ENCODE data around the gene EXOC4. TPM values are rescaled to one million over a fixed set of nuclear protein-coding genes. Genes with fewer than 3 reads are reported as not detected.

EXOC4 gene
- total RNA-seq, 1 experiment from 2014 or later = 66.2 TPM

GRCh38 chr7:133301444-133301843, 48.6 kb downstream of the EXOC4 start:
- Mint-ChIP-seq H3K27ac (ENCODE audit: unreplicated experiment) (no peak overlapping the region), H3K27me3 (ENCODE audit: insufficient read depth, unreplicated experiment) (no peaks in the 10 kb centered on the region), H3K9me3 (ENCODE audit: unreplicated experiment) (no peaks in the 10 kb centered on the region), H3K4me3 (ENCODE audit: unreplicated experiment) (no peak overlapping the region), H3K4me1 (ENCODE audit: low read depth, unreplicated experiment) (no peaks in the 10 kb centered on the region), H3K36me3 (ENCODE audit: insufficient read depth, unreplicated experiment) (peaks cover 9% of the 10 kb centered on the region)
- no peak for TF ChIP-seq CTCF (IDR thresholded peaks at IDR 0.05; ENCODE audit: insufficient read depth in 1 of 2, low read depth in 1 of 2, low read length in 1 of 2, severe bottlenecking in 1 of 2, unreplicated experiment in 1 of 2)
- ChIA-PET CTCF (no interaction called here), POLR2A (no interaction called here)
- no peaks in the 10 kb centered on the region for H3K27me3 ChIP-seq (replicated peaks; ENCODE audit: control insufficient read depth, insufficient read depth, low read length)
- no peak overlapping the region for H3K4me3 ChIP-seq (ENCODE audit: low read depth, low read length)
- intact Hi-C loops (cut with micrococcal nuclease; ENCODE audit: unreplicated experiment) = no loop called here
- H3K9me3 ChIP-seq = no peaks in the 10 kb centered on the region
- no peaks in the 10 kb centered on the region for H3K4me1 ChIP-seq
- no peaks in the 10 kb centered on the region for H3K36me3 ChIP-seq (ENCODE audit: control insufficient read depth, insufficient read depth, low read length)
- BruUV-seq (replicated peaks) = no TSS peak
- DNase-seq = no peak

- no peak for TF ChIP-seq CTCF (IDR thresholded peaks at IDR 0.05; ENCODE audit: insufficient read depth in 1 of 2, low read depth in 1 of 2, low read length in 1 of 2, severe bottlenecking in 1 of 2, unreplicated experiment in 1 of 2)
- Histone ChIP-seq H3K9me3 (no peaks in the 10 kb centered on the region), H3K4me3 (ENCODE audit: low read depth, low read length) (no peak overlapping the region), H3K4me1 (no peaks in the 10 kb centered on the region), H3K36me3 (ENCODE audit: control insufficient read depth, insufficient read depth, low read length) (no peaks in the 10 kb centered on the region), H3K27me3 (replicated peaks; ENCODE audit: control insufficient read depth, insufficient read depth, low read length) (no peaks in the 10 kb centered on the region)
- no peak overlapping the region for H3K4me3 Mint-ChIP-seq (ENCODE audit: unreplicated experiment)
- BruUV-seq (replicated peaks) = no TSS peak
- CTCF ChIA-PET = no interaction called here
- no peaks in the 10 kb centered on the region for H3K4me1 Mint-ChIP-seq (ENCODE audit: low read depth, unreplicated experiment)
- H3K27ac Mint-ChIP-seq (ENCODE audit: unreplicated experiment) = no peak overlapping the region
- DNase-seq = no peak
- no peaks in the 10 kb centered on the region for H3K9me3 Mint-ChIP-seq (ENCODE audit: unreplicated experiment)
- intact Hi-C loops (cut with micrococcal nuclease; ENCODE audit: unreplicated experiment) = no loop called here
- POLR2A ChIA-PET = no interaction called here
- no peaks in the 10 kb centered on the region for H3K27me3 Mint-ChIP-seq (ENCODE audit: insufficient read depth, unreplicated experiment)
- peaks cover 28% of the 10 kb centered on the region for H3K36me3 Mint-ChIP-seq (ENCODE audit: insufficient read depth, unreplicated experiment)
Measured at GRCh38 chr7:133303372-133303771, 50.5 kb downstream of the EXOC4 start.

DNA sequence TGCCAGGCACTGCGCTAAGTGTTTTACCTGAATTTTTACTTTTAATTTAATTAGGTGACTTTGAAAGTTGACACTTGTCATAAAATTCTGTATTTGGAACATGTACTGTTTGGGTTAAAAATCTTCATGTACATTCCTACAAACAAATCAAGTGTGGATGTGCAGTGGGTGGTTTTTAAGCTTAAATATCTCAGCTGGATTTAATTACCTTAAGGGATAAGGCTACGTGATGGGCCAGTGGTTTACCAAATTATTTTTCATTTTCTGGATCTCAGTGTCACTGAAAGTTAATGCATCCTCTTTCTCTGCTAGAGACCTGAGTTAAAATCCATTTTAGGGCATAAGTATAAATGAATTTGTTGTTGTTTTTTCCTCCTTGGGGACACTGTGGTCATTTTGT, 51.1 kb downstream of the EXOC4 start:
- Mint-ChIP-seq H3K9me3 (ENCODE audit: unreplicated experiment) (no peaks in the 10 kb centered on the region), H3K27ac (ENCODE audit: unreplicated experiment) (no peak overlapping the region), H3K4me3 (ENCODE audit: unreplicated experiment) (no peak overlapping the region), H3K27me3 (ENCODE audit: insufficient read depth, unreplicated experiment) (no peaks in the 10 kb centered on the region), H3K4me1 (ENCODE audit: low read depth, unreplicated experiment) (no peaks in the 10 kb centered on the region), H3K36me3 (ENCODE audit: insufficient read depth, unreplicated experiment) (peaks cover 29% of the 10 kb centered on the region)
- no peaks in the 10 kb centered on the region for H3K27me3 ChIP-seq (replicated peaks; ENCODE audit: control insufficient read depth, insufficient read depth, low read length)
- no TSS peak for BruUV-seq (replicated peaks)
- no peaks in the 10 kb centered on the region for H3K4me1 ChIP-seq
- no peak for TF ChIP-seq CTCF (IDR thresholded peaks at IDR 0.05; ENCODE audit: insufficient read depth in 1 of 2, low read depth in 1 of 2, low read length in 1 of 2, severe bottlenecking in 1 of 2, unreplicated experiment in 1 of 2)
- intact Hi-C loops (cut with micrococcal nuclease; ENCODE audit: unreplicated experiment) = no loop called here
- no peak for DNase-seq
- ChIA-PET CTCF (no interaction called here), POLR2A (no interaction called here)
- H3K4me3 ChIP-seq (ENCODE audit: low read depth, low read length) = no peak overlapping the region
- H3K9me3 ChIP-seq = no peaks in the 10 kb centered on the region
- no peaks in the 10 kb centered on the region for H3K36me3 ChIP-seq (ENCODE audit: control insufficient read depth, insufficient read depth, low read length)
